Esophagus (tissue), 2 donors: ENCODE measurements around the gene PDCL2. TPM values are rescaled to one million over a fixed set of nuclear protein-coding genes. Genes with fewer than 3 reads are reported as not detected.

Source experiments
- polyA plus RNA-seq, 2 donors: library from polyadenylated mRNA; stranded (reverse); fragments of 200-250 nt; gene quantifications; one replicate each; pipeline ENCODE4 v1.2.3, GENCODE V29; 2013
- donor health status: healthy with polysubstance abuse.
- donor health status: Bipolar disorder and iron deficiency.

Gene PDCL2
- polyA plus RNA-seq, 2 donors, result 0.39 to 1.2 TPM

Other genes with a start within 250 kb of the PDCL2 start
- gene SRD5A3, start 246.0 kb downstream of the PDCL2 start, polyA plus RNA-seq, result 10 to 100 TPM; 22.4 to 25.1 TPM
- 10 to 100 TPM; 66.3 to 84.6 TPM for gene TMEM165, start 196.3 kb downstream of the PDCL2 start, polyA plus RNA-seq
- 1 to 10 TPM; 8.0 to 8.3 TPM for gene CLOCK, start 45.3 kb downstream of the PDCL2 start, polyA plus RNA-seq
- gene NMU, start 44.1 kb upstream of the PDCL2 start, polyA plus RNA-seq, result 100 to 1,000 TPM in 1 of 2 donors, 10 to 100 TPM in 1; 47.9 to 138 TPM
- gene EXOC1L, start 227.5 kb upstream of the PDCL2 start, polyA plus RNA-seq, result not detected